GM23338 (cell line): ENCODE measurements around the gene SNAP47. TPM values are rescaled to one million over a fixed set of nuclear protein-coding genes. Genes with fewer than 3 reads are reported as not detected.

Source experiments
- ATAC-seq: fragments of 200-7000 bp; cut with Tn5 transposase; 3 replicates; pipeline ENCODE4 v1.9.1; 2020
- DNase-seq: peaks from one replicate; pipeline ENCODE4 v3.0.0-alpha.2; 2015; ENCODE audit warnings: low spot score
- H2AFZ ChIP-seq: fragments of 200-600 bp; sonication (generic); 2 replicates; pipeline ENCODE4 v1.8.0; 2016; ENCODE audit warnings: antibody characterized with exemption, mild to moderate bottlenecking, moderate library complexity
- H3F3A ChIP-seq: fragments of 200-600 bp; sonication (generic); replicated peaks from 2 replicates; pipeline ENCODE4 v1.8.0; 2017; ENCODE audit warnings: antibody characterized with exemption, mixed run types, low read depth
- H3K27ac ChIP-seq: fragments of 200-600 bp; sonication (generic); 2 replicates; pipeline ENCODE4 v1.6.1; 2016; ENCODE audit warnings: low read depth
- H3K27me3 ChIP-seq: fragments of 200-600 bp; sonication (generic); 2 replicates; pipeline ENCODE4 v1.8.0; 2016; ENCODE audit warnings: mild to moderate bottlenecking, mixed run types, moderate library complexity; ENCODE audit not compliant: insufficient read depth
- H3K36me3 ChIP-seq: fragments of 200-600 bp; sonication (generic); 2 replicates; pipeline ENCODE4 v1.8.0; 2016; ENCODE audit warnings: mild to moderate bottlenecking; ENCODE audit not compliant: insufficient read depth
- H3K4me1 ChIP-seq: fragments of 200-600 bp; sonication (generic); 2 replicates; pipeline ENCODE4 v1.8.0; 2016; ENCODE audit warnings: mild to moderate bottlenecking, moderate library complexity; ENCODE audit not compliant: insufficient read depth
- H3K4me2 ChIP-seq: fragments of 200-600 bp; sonication (generic); 2 replicates; pipeline ENCODE4 v1.7.1; 2017; ENCODE audit warnings: mixed run types
- H3K4me3 ChIP-seq: fragments of 200-600 bp; sonication (generic); 2 replicates; pipeline ENCODE4 v1.6.1; 2016; ENCODE audit warnings: mixed run types
- H3K79me2 ChIP-seq: fragments of 200-600 bp; sonication (generic); replicated peaks from 2 replicates; pipeline ENCODE4 v1.8.0; 2017; ENCODE audit warnings: mild to moderate bottlenecking; ENCODE audit not compliant: insufficient read depth
- H3K9me2 ChIP-seq: fragments of 200-600 bp; sonication (generic); 2 replicates; pipeline ENCODE4 v1.8.0; 2017; ENCODE audit not compliant: insufficient read depth
- H4K20me1 ChIP-seq: fragments of 200-600 bp; sonication (generic); replicated peaks from 2 replicates; pipeline ENCODE4 v1.8.0; 2017; ENCODE audit warnings: mild to moderate bottlenecking; ENCODE audit not compliant: insufficient read depth
- H3K27ac Mint-ChIP-seq: 2 replicates; pipeline ENCODE4 v1.8.0; 2020; ENCODE audit warnings: inconsistent platforms, mild to moderate bottlenecking, moderate library complexity, mixed read lengths
- H3K27me3 Mint-ChIP-seq: 3 replicates; pipeline ENCODE4 v1.8.0; 2022; ENCODE audit warnings: low read depth, mild to moderate bottlenecking, moderate library complexity, mixed read lengths, inconsistent platforms; ENCODE audit not compliant: insufficient read depth, poor library complexity
- H3K36me3 Mint-ChIP-seq: 3 replicates; pipeline ENCODE4 v1.8.0; 2021; ENCODE audit warnings: low read depth, mild to moderate bottlenecking, inconsistent platforms, moderate library complexity, mixed read lengths
- H3K4me1 Mint-ChIP-seq: 3 replicates; pipeline ENCODE4 v1.8.0; 2020; ENCODE audit warnings: mild to moderate bottlenecking, inconsistent platforms, mixed read lengths
- H3K4me3 Mint-ChIP-seq: 3 replicates; pipeline ENCODE4 v1.8.0; 2021; ENCODE audit warnings: moderate library complexity, mild to moderate bottlenecking, inconsistent platforms, mixed read lengths
- H3K9me3 Mint-ChIP-seq: 3 replicates; pipeline ENCODE4 v1.8.0; 2020; ENCODE audit warnings: moderate library complexity, mild to moderate bottlenecking, inconsistent platforms, mixed read lengths
- CREB1 ChIP-seq: fragments of 250-450 bp; sonication (Bioruptor Pico); IDR thresholded peaks from 2 replicates; pipeline ENCODE4 v1.5.0; 2020; ENCODE audit warnings: low read depth, mild to moderate bottlenecking, moderate library complexity
- CTCF ChIP-seq, 2 experiments: fragments of 200-600 bp in 1 of 2; sonication (generic) in 1 of 2; conservative IDR thresholded peaks; 2 replicates each; pipeline versions ENCODE4 v1.5.1 to v1.6.1; 2016 to 2017; ENCODE audit warnings: antibody characterized with exemption in 2 of 2, low read depth in 2 of 2, mild to moderate bottlenecking in 2 of 2, moderate library complexity in 1 of 2
- EZH2phosphoT487 ChIP-seq: fragments of 200-600 bp; sonication (generic); IDR thresholded peaks from one replicate; pipeline ENCODE4 v1.8.1; 2018; ENCODE audit warnings: antibody characterized with exemption; ENCODE audit not compliant: unreplicated experiment
- JUNB ChIP-seq: IDR thresholded peaks from one replicate; pipeline ENCODE4 v1.6.1; 2016; ENCODE audit warnings: antibody characterized with exemption; ENCODE audit not compliant: unreplicated experiment
- NANOG ChIP-seq: IDR thresholded peaks from 2 replicates; pipeline ENCODE4 v1.6.1; 2016; ENCODE audit warnings: antibody characterized with exemption, borderline replicate concordance
- POLR2AphosphoS5 ChIP-seq: IDR thresholded peaks from 2 replicates; pipeline ENCODE4 v1.6.1; 2016; ENCODE audit warnings: antibody characterized with exemption, low read depth
- STAT1 ChIP-seq: IDR thresholded peaks from one replicate; pipeline ENCODE4 v1.6.1; 2016; ENCODE audit warnings: antibody characterized with exemption; ENCODE audit not compliant: unreplicated experiment
- ZNF114 ChIP-seq: fragments of 250-450 bp; sonication (Bioruptor Pico); IDR thresholded peaks from 2 replicates; pipeline ENCODE4 v1.5.0; 2020; ENCODE audit warnings: mild to moderate bottlenecking, moderate library complexity
- ZNF331 ChIP-seq: fragments of 250-450 bp; sonication (Bioruptor Pico); IDR thresholded peaks from 2 replicates; pipeline ENCODE4 v1.5.0; 2020; ENCODE audit warnings: low read depth, mild to moderate bottlenecking, moderate library complexity
- polyA plus RNA-seq: library from polyadenylated mRNA; unstranded; fragments of >200 nt; fragmentation: Nextera tagmentation; extraction: Ambion mirVana; gene quantifications from 2 replicates; pipeline ENCODE4 v1.2.1, GENCODE V29; 2016
- total RNA-seq: library from RNA; depleted of rRNA; stranded (reverse); fragments of >200 nt; shearing (Covaris generic); gene quantifications from 2 replicates; pipeline ENCODE4 v1.2.3, GENCODE V29; 2014
- TF ChIP-seq, protein P1 (sequence below): IDR thresholded peaks from 2 replicates; pipeline ENCODE4 v1.6.1; 2016; ENCODE audit warnings: antibody characterized with exemption

The SNAP47 gene
- total and polyA plus RNA-seq, 2 experiments from 2014 or later: 19.5 to 51.8 TPM

- no peak for TF ChIP-seq CTCF (conservative IDR thresholded peaks at IDR 0.05; ENCODE audit: low read depth in 2 of 2)
- TF ChIP-seq CREB1: no peak
- TF ChIP-seq, protein P1, sequence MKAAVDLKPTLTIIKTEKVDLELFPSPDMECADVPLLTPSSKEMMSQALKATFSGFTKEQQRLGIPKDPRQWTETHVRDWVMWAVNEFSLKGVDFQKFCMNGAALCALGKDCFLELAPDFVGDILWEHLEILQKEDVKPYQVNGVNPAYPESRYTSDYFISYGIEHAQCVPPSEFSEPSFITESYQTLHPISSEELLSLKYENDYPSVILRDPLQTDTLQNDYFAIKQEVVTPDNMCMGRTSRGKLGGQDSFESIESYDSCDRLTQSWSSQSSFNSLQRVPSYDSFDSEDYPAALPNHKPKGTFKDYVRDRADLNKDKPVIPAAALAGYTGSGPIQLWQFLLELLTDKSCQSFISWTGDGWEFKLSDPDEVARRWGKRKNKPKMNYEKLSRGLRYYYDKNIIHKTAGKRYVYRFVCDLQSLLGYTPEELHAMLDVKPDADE: no peak
These were observed 30.2 kb downstream of the SNAP47 start (continued) for GRCh38 chr1:227765261-227766014.

DNA sequence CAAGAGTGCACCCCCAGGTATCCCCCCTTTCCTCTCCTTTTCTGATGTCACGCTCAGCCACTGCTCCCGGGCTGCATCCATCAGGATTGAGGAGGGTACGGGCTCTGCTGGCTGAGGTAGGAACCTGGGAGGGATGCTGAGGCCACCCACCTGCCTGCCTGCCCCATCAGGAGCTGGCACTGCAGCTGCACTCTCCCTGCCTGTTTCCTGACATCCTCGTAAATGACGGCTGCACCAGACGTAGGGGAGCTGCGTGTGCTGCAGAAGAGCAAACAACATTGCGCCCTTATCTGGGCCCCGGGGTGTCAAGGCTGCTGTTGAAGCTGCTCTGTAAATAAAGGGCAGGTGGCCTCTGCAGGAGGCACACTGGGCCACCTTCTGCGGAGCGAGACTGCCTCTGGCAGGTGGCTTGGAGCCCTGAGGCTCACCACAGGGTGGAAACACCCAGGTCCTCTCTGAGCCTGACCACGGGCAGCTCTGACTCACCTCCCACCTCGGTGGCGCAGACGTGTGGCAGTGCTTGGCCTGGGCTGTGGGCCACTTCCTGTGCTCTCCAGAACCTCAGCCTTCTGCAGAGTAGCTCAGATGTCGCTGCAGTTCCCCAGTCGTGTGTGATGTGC, 30.9 kb downstream of the SNAP47 start:
- TF ChIP-seq JUNB: no peak
- no peaks in the 10 kb centered on the region for H3K9me3 Mint-ChIP-seq
- H3K79me2 ChIP-seq: 0 out of 2 replicates have a peak, but pooled peaks cover 11% of the 10 kb centered on the region

GRCh38 chr1:227766653-227767277, 31.5 kb downstream of the SNAP47 start:
- H3K27me3 ChIP-seq: no peaks in the 10 kb centered on the region
- H2AFZ ChIP-seq: no peak overlapping the region
- no peaks in the 10 kb centered on the region; the same call in 1 of the 2 replicates for H4K20me1 ChIP-seq
- H3F3A ChIP-seq: no peaks in the 10 kb centered on the region
- Mint-ChIP-seq H3K4me3 (no peak overlapping the region), H3K36me3 (peaks cover 29% of the 10 kb centered on the region), H3K27ac (no peak overlapping the region), H3K27me3 (peaks cover 6% of the 10 kb centered on the region), H3K4me1 (no peaks in the 10 kb centered on the region; the same call in 2 of the 3 replicates), H3K9me3 (no peaks in the 10 kb centered on the region)
- no peaks in the 10 kb centered on the region for H3K9me2 ChIP-seq
- H3K79me2 ChIP-seq: 0 out of 2 replicates have a peak, but pooled peaks cover 11% of the 10 kb centered on the region
- DNase-seq (no peak), ATAC-seq (no peak)
- no peaks in the 10 kb centered on the region for H3K36me3 ChIP-seq
- H3K4me3 ChIP-seq: no peak overlapping the region
- H3K4me2 ChIP-seq: no peak overlapping the region
- no peaks in the 10 kb centered on the region for H3K4me1 ChIP-seq
- H3K27ac ChIP-seq: no peak overlapping the region
- TF ChIP-seq JUNB: no peak
- TF ChIP-seq ZNF331 (CRISPR knock-in tag): no peak
- TF ChIP-seq CREB1: no peak
- TF ChIP-seq CTCF (conservative IDR thresholded peaks at IDR 0.05; ENCODE audit: low read depth in 2 of 2): no peak
- TF ChIP-seq NANOG: no peak
- no peak for TF ChIP-seq ZNF114
- TF ChIP-seq STAT1: no peak
- TF ChIP-seq POLR2AphosphoS5: no peak
- TF ChIP-seq EZH2phosphoT487: no peak
- TF ChIP-seq, protein P1: no peak

More for the DNA sequence above, 30.9 kb downstream of the SNAP47 start:
- Histone ChIP-seq H3F3A (no peaks in the 10 kb centered on the region), H2AFZ (no peak overlapping the region), H3K4me2 (no peak overlapping the region), H3K4me3 (no peak overlapping the region), H3K27ac (no peak overlapping the region), H3K27me3 (no peaks in the 10 kb centered on the region), H3K4me1 (no peaks in the 10 kb centered on the region), H3K36me3 (no peaks in the 10 kb centered on the region), H4K20me1 (peaks cover under 1% of the 10 kb centered on the region), H3K9me2 (no peaks in the 10 kb centered on the region)
- no peaks in the 10 kb centered on the region; the same call in 2 of the 3 replicates for H3K4me1 Mint-ChIP-seq
- no peak overlapping the region for H3K27ac Mint-ChIP-seq
- ATAC-seq: no peak
- no peak for DNase-seq
- peaks cover 34% of the 10 kb centered on the region for H3K36me3 Mint-ChIP-seq
- no peak overlapping the region for H3K4me3 Mint-ChIP-seq
- H3K27me3 Mint-ChIP-seq: peaks cover 6% of the 10 kb centered on the region
